Parathyroid adenoma (tissue), 2 donors: ENCODE data around the gene TRIP11.

Experiments
- H2AFZ ChIP-seq: fragments of 300-600 bp; sonication (generic); one replicate; pipeline ENCODE4 v1.7.0; 2017; ENCODE audit warnings: antibody characterized with exemption, mild to moderate bottlenecking
- H3K27ac ChIP-seq: fragments of 300-600 bp; sonication (generic); one replicate; pipeline ENCODE4 v1.7.0; 2017
- H3K27me3 ChIP-seq: fragments of 300-600 bp; sonication (generic); one replicate; pipeline ENCODE4 v1.7.0; 2017; ENCODE audit warnings: low read length; ENCODE audit not compliant: control insufficient read depth, insufficient read depth
- H3K36me3 ChIP-seq: fragments of 300-600 bp; sonication (generic); one replicate; pipeline ENCODE4 v1.7.0; 2017; ENCODE audit warnings: low read length; ENCODE audit not compliant: control insufficient read depth, insufficient read depth
- H3K4me1 ChIP-seq: fragments of 300-600 bp; sonication (generic); one replicate; pipeline ENCODE4 v1.7.0; 2017; ENCODE audit warnings: control low read depth
- H3K4me2 ChIP-seq: fragments of 300-600 bp; sonication (generic); one replicate; pipeline ENCODE4 v1.7.0; 2017; ENCODE audit warnings: low read length
- H3K4me3 ChIP-seq: fragments of 300-600 bp; sonication (generic); one replicate; pipeline ENCODE4 v1.7.0; 2017; ENCODE audit warnings: low read depth, low read length
- H3K79me2 ChIP-seq: fragments of 300-600 bp; sonication (generic); one replicate; pipeline ENCODE4 v1.7.0; 2017; ENCODE audit warnings: control low read depth
- H3K9ac ChIP-seq: fragments of 300-600 bp; sonication (generic); one replicate; pipeline ENCODE4 v1.7.0; 2017; ENCODE audit warnings: mild to moderate bottlenecking
- H3K9me3 ChIP-seq: fragments of 300-600 bp; sonication (generic); one replicate; pipeline ENCODE4 v1.7.0; 2017; ENCODE audit warnings: low read length; ENCODE audit not compliant: control insufficient read depth
- CTCF ChIP-seq: fragments of 300-600 bp; sonication (generic); IDR thresholded peaks from one replicate; pipeline ENCODE4 v1.7.0; 2017; ENCODE audit warnings: antibody characterized with exemption, mild to moderate bottlenecking
- donor health status: primary hyperparathyroidism.

TRIP11 gene

DNA sequence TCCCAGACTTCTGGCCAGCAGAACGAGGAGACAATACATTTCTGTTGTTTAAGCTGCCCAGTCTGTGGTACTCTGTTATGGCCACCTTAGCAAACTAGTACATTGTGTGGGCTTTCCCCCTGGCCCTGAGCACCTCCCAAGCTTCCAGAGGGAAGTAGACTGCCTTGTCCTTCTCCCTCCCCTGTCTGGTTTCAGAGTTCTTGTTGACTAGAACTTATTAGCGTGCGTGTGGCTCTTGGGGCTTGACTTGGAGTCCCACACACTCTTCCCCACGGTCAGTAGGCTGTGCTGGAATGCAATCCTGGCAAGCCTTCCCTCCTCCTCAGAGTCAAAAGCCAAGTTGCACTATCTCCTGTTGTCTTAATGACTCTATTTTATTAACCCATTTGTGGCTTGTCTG is 120.0 kb downstream of the TRIP11 start:
- Histone ChIP-seq H3K27me3 (no peaks in the 10 kb centered on the region), H3K79me2 (no peaks in the 10 kb centered on the region), H3K36me3 (no peaks in the 10 kb centered on the region), H2AFZ (no peak overlapping the region), H3K9me3 (no peaks in the 10 kb centered on the region), H3K4me2 (no peak overlapping the region), H3K9ac (no peak overlapping the region), H3K4me1 (peaks cover 9% of the 10 kb centered on the region), H3K4me3 (no peak overlapping the region), H3K27ac (no peak overlapping the region)
- TF ChIP-seq CTCF = no peak

- no peaks in the 10 kb centered on the region for H3K79me2 ChIP-seq
- TF ChIP-seq CTCF = no peak
- H3K9me3 ChIP-seq = no peaks in the 10 kb centered on the region
- no peak overlapping the region for H3K27ac ChIP-seq
- H3K27me3 ChIP-seq = no peaks in the 10 kb centered on the region
- H3K4me1 ChIP-seq = peaks cover 9% of the 10 kb centered on the region
- no peaks in the 10 kb centered on the region for H3K36me3 ChIP-seq
- H2AFZ ChIP-seq = no peak overlapping the region
- H3K4me2 ChIP-seq = no peak overlapping the region
- H3K9ac ChIP-seq = no peak overlapping the region
- no peak overlapping the region for H3K4me3 ChIP-seq
These were observed 121.5 kb downstream of the TRIP11 start for GRCh38 chr14:91918186-91918883.
